GM18861 (cell line): ENCODE data around the gene NHLRC2.
"Not testable (repeated sequence)": the region's sequence is repeated elsewhere in the genome, so short reads cannot be mapped to it uniquely, and the experiment has no call there.

Experiments
- ATAC-seq: cut with Tn5 transposase; IDR thresholded peaks from one replicate; pipeline ENCODE4 v1.9.1; 2021; ENCODE audit not compliant: unreplicated experiment

The NHLRC2 gene

DNA sequence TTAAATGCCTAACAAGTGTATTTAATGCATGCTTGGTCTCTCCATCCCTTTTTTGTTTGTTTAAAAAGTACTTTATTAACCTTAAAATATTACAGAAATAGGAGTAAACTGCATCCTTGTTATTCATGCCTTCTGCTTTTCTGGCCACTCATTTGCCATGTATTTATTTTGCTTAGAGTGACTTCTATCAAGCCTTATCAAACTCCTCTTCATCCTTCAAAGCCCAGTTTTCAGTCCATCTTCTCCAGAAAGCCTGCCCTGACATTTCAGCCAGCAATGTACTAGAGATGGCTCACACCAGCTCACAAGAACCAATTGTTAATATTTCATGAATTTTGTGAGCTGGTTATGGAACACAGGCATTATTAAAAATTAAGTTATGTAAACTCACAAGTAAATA, 82.8 kb downstream of the NHLRC2 start:
- no peak for ATAC-seq

DNA sequence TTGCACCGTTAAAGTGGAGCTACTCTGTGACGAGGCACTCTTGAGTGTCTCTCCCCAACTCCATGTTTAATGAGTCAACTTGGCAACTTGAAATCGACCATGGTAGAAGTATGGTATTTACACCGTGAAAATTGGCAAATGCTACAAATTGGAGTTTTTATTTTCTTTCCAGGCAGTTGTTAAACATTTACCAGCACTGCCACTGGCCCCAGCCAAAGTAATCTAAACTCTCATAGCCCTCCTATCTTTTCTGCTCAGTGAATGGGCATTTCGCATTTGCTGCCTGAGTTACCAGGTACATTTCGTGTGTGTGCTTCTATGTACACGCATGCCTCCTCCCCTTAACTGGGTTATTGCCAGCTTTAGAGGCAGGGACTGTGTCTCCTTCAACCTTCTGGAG, 83.3 kb downstream of the NHLRC2 start:
- no peak for ATAC-seq

DNA sequence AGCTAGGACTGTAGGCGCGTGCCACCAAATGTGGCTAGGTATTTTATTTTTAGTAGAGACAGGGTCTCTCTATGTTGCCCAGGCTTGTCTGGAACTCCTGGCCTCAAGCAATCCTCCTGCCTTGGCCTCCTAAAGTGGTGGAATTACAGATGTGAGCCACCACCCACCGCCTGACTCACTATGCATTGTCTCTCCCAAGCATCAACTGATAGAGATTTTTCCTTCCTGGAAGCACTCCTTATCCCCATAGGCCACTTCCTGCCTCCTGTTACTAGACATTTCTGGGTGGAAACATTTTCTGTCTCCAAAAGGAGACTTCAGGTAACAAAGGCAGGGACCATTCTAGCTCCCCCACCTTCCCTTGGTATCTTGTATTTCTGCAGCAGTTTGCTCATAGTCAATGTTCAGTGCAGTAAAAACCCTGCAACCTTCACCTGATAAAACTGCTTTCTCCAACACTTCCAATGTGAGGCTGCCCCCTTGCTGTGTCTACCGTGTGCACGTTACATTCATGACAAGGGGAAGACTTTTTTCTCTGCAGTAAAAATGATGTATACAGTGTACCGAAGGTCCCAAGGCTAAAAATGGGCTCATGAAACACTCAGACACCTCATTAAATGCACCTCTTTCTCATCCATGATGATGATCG, 84.9 kb downstream of the NHLRC2 start:
- no peak for ATAC-seq

DNA sequence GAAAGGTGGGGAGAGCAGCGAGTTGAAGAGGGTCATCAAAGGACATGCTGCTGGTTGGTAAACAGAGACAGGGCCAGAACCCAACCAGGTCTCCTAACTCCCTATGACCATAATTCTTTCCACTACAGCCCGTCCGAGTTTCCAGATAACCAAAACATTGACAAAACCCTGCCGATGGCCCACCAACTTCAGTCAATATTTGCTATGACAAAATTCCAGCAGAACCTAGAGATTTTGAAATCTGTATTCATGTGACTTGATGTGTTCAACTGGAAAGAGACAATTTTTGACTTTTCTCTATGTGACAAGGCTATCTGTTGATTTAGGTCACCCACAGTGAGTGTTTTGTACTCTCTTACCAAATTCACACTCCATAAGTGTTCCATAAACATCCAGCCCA, 86.7 kb downstream of the NHLRC2 start:
- ATAC-seq: no peak

DNA sequence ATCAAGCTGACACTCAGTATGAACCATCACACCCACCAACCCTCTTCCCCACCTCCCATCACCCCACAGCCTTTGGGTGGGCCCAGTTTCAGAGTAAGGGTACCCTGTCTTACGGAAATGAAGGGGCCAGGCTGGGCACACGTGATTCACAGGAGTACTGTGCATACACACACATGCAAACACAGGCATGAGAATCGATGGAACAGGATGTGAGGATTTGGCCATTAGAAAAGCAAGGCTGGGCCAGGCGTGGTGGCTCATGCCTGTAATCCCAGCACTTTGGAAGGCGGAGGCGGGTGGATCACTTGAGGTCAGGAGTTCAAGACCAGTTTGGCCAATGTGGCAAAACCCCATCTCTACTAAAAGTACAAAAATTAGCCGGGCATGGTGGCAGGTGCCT, 88.7 kb downstream of the NHLRC2 start:
- not testable (repeated sequence) for ATAC-seq

DNA sequence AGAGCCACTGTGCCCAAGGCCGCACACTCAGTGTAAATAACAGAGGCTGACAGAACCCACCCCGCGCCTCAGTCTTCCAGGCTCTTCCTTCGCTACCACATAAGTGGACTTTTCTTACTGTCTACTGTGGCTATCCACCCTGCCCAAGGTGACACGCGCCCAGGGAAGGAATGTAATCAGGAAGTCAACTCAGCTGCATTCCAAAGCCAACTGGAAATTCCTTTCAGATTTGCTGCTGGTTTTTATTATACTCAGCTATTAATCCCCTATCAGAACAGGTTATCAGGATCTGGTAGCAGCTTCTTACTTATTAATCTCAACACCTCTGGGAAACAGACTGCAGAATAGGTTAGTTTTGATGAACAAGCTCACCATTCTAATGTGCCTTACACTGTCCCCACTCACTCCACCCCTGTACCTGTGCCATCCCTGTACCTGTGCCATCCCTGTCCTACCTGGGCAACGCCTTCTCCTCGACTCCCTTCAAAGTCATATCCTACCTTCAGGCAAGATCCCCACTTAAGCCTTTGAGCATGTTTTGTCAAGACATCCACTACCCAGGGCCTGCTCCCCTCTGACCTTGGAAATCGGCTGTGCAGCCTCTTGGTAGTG, 90.7 kb downstream of the NHLRC2 start:
- no peak for ATAC-seq

DNA sequence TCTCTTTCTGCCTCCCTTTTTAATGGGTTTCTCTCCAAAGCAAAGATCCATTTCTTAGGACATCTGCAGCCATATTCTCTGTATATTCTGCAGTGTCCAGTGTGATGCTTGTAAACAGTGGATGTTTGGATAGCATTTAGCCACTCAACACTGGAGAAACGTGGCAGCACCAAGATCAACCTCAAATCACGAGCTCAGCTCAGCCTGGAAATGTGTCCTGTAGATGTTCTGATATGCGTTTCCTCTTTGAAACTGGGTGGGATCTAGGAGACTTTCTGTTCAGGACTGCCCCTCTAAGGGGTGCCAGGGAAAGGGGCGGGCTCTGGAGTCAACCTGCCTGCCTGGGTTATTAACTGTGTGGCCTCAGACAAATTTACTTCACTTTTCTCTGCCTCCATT, 91.2 kb downstream of the NHLRC2 start:
- ATAC-seq: no peak

DNA sequence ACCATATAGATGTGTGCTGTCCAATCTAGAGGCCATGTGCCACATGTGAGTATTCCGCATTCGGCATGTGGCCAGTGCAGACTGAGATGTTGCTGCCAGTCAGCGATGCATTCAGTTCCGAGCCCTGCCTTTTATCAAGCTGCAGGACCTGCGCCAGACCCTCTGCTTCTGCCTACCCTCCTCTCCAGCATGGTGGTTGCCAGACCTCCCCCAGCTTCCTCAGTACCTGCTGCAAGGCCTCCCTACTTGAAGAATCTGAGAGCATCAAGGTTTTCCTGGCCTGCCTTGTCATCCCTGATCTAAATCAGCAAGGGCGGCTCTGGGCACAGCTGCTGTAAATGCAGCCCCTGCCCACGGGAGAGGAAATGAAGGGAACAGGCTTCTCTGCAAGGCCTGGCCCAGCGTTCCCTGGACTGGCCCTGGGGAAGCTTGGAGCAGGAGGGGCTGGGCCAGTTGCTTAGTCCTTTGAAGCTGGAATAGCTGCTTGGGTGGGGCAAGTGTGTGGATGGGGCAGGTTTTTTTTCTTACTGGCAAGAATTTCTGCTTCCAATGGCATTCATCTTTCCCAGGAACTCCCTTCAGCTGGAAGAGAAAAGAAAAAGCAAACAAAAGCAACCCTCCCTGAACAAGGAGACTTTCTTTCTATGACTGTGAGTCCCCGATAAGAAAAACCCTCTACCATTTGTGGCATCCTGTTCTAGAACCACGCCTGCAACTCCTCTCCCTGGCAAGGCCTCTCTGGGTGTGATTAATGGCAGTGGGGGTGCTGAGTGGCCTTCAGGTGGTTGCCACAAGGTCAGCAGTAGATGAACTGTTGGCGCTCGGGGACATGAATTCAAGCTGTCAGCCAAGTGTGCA, 93.0 kb downstream of the NHLRC2 start:
- ATAC-seq: no peak

DNA sequence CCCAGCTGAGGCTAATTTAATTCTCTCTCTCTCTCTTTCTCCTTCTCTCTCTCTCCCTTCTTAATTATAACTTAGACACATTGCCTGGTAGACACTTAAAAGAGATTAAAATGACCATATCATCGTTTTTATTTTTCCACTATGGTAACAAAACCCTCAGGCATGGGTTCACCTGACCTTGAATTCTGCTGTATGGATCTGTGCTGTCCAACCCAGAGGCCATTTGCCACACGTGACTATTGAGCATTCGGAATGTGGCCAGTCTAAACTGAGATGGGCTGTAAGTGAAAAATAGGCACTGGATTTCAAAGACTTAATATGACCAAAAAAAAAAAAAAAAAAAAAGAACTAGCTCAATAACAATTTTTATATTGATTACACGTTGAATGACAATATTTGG, 93.6 kb downstream of the NHLRC2 start:
- no peak for ATAC-seq

DNA sequence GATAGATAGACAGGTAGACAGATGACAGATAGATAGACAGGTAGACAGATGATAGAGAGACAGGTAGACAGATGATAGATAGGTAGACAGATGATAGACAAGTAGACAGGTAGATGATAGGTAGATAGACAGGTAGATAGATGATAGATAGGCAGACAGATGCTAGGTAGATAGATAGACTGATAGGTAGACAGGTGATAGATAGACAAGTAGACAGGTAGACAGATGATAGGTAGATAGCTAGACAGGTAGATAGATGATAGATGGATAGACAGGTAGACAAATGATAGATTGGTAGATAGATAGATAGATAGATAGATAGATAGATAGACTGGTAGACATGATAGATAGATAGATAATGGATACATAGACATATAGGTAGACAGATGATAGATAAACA, 95.8 kb downstream of the NHLRC2 start:
- no peak for ATAC-seq

DNA sequence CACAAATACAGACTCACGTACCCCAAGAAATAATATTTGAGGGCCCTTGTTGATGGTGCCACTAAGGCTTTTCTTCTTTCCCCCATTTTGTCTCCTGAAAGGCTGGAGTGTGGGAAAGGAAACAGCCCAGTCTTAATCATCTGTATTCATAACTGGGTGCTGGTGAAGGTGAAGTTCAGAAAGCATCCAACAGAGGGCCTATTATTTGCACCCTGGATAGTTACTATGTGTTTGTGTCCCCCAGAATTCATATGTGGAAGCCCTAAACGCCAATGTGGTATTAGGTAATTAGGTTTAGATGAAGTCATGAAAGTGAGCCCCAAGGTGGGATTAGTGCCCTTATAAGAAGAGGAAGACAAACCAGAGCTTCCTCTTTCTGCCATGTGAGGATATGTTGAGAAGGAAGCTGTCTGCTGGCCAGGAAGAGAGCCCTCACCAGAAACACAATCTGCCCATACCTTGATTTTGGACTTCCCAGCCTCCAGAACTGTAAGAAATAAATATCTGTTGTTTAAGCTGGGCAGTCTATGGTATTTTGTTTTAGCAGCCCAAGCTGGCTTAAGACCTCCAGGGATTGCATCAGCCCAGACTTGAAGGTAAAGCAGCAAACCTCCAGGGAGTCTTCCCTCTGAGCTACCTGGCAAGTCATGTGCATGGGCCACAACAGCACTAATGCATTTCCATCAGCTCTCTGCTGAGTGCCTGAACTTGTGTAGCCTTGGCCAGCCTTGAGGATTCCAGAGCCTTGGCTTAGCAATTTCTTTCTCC, 99.2 kb downstream of the NHLRC2 start:
- ATAC-seq: no peak

DNA sequence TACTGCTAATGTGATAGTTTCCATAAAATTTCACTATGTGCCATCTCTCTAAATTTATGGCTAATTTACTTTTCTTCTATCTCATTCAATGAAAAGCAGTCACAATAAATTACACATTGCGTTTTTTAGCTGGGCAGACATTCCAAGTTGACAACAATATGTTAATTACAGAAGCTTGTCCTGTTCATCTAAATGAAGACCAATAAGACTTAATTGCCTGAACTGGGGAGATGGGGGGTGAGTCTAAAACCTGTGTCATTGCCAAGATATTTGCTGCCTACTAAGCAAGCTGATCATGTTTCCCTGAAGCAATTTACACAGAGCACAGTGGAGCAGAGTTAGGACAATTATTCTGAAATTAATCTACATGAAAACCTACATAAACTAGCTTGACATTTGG, 99.9 kb downstream of the NHLRC2 start:
- ATAC-seq: no peak

DNA sequence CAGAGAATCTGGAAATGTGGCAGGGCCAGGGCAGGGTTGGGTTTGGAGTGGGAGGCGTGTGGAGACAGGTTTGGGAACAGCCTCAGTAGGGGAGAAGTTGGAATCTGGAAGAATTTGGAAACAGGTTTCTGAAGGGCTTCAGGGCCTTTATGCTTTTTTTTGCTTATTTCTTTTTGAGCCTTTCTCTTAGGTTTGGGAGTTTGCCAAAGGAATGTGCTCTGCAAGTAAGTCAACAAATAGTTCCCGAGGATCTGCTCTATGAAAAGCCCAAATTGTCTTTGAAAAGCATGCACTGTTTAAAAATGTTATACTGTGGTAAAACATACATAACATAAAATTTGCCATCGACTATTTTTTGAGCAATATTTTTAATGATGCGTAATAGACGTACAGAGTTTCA, 102.6 kb downstream of the NHLRC2 start:
- ATAC-seq: no peak

DNA sequence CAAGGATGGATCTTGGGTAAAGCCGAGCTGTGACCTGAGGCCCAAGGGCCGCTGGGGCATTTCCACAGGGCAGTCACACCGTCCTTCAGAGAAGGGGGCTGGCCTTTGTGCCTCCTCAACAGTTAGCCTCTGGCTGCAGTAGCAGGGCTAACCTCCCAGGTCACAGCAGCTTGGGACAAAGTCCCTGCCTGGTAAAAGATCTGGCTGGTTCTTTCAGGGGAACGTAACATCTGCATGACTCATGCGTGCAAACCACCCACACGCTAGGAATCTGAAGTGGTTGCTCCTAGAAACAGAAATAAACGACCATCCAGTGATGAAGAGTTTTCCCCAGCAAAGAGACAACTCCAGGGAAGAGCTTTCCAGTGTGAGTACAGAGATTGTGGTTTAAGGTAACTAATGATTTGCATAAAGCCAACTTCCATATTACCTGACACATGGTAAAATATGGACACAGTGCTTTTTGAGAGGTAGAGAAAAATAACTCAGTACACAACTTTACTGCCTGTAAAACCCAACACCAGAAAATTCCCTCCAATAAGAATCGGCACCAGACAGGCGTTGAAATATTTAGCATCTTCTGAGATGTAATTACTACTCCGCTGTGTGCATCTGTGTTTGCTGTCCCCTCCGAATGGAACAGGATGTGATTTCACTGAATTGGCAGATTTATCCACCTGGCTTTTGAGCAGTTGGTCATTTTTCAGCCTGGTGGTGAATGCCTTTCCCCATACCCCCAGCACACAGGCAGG, 104.3 kb downstream of the NHLRC2 start:
- no peak for ATAC-seq

DNA sequence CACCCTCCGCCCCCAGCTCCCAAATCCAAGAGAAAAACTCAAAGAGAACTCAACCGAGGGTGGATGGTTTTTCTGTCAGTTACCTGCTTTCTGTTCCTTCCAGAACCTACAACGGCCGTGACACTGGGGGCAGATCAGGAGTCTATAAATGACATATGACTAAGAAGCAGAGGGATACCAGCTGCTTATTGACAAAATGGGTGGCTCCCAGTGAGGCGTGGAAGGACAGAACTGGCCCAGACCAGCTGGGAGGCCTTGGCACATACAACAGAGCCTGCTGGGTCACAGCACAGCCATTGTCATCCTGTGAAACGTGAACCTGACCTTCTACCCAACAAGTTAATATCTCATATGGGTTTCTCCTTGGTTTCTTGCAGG, 104.9 kb downstream of the NHLRC2 start:
- ATAC-seq: peak; percentile 59

DNA sequence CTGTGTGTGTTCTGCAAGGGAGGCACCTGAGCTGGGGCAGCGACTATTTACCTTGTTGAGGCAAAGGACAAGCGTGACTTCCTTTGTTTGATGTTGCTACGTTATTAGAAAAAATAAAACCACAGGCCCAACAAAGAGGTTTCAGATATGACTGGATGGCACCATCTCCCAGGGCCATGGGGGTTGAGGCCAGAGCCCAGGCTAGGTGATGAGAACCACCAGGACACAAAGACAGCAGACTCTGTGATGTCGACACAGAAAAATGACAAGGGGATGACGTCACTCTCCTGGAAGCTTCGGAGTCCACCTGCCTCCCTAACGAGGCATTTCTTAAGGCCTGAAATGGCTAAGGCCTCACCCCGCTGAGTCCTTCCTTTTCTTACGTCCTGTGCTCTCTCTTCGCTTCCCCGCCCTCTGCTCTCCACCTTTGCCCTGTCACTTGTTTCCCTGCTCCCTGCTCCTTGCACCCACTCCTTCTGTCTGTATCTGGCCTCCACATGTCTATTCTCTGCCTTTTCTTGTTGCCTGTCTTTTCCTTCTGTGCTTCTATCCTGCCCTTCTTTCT, 106.2 kb downstream of the NHLRC2 start:
- ATAC-seq: peak; percentile 36

DNA sequence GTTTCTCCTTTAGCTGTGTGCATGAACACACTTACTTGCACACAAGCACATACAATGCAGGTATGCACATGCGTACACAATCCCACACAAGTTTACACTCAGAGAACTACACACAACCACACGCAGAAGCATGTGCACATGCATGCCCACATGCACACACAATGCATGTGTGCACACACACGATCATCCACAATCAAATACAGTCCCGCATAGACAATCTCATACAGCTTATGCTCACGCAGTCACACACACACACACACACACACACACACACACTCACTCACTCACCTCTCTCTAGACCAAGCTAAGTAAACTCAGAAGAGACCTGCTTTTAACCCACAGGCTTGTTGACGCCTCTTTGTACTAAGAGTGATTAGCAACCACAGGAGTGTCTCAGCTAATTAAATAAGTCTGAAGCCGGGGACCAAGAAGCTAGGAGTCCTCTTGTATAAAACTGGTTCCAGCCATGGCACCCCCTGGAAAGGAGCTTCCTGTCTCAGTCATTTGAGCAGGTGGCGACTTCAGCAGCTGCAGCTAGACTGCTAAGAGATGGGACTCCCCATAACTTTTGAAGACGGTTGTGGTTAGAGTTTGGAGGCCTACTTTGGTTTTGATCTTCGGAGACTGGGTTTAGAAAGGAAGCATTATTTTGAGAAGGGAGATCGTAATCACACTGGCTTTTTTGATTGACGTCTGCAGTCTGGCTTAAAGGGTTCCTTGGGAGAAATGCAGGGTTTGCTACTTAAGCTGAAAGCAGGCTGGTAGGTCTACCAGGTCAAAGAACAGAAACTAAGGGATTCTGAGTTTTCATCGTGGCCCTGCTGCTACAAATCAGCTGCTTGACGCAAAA, 106.9 kb downstream of the NHLRC2 start:
- peak; percentile 42 for ATAC-seq

DNA sequence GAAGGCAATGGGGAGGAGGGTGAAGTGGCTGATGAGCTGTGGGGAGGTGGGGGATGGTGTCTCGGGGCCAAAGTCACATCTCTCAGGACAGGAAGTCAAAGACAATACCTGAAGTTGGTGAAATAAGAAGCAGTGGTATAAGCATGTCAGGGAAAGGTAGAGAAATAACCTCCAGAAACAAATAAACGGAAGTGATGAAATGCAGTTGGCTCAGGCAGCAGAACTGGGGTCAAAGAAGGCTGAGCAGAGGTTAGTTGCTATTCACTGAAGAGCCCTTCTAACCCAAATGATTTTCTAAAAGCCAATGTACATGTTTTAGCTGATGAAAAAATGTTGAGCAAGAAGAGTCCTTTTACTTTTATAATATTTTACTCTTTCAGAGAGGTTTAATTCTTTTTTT, 110.6 kb downstream of the NHLRC2 start:
- ATAC-seq: no peak

DNA sequence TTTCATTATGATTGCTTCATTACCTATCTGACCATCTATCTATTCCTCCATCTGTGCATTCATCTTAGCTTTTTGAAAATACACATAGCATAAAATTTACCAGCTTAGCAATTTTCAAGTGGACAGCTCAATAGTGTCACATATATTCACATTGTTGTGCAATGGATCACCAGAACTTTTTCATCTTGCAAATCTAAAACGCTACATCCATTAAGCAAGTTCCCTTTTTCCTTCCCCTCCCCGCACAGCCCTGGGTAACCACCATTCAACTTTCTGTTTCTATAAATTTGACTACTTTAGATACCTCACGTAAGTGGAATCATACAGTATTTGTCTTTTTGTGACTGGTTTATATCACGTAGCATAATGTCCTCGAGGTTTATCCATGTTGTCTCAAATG, 111.2 kb downstream of the NHLRC2 start:
- ATAC-seq: peak; percentile 43
